Stimulated activated CD8-positive, alpha-beta memory T cell treated with anti-CD3 and anti-CD28 coated beads, Interleukin-15, amount 100 ng/mL, for 48 hours (primary cell): ENCODE results near the gene ANKRD2.
A peak's percentile ranks its signal among the peaks of the same experiment; 100 is the strongest.

Source experiments
- DNase-seq, 2 donors: peaks; one replicate each; pipeline ENCODE4 v3.0.0-alpha.2; 2020; ENCODE audit warnings: low read depth in 2 of 2

Gene ANKRD2

DNA sequence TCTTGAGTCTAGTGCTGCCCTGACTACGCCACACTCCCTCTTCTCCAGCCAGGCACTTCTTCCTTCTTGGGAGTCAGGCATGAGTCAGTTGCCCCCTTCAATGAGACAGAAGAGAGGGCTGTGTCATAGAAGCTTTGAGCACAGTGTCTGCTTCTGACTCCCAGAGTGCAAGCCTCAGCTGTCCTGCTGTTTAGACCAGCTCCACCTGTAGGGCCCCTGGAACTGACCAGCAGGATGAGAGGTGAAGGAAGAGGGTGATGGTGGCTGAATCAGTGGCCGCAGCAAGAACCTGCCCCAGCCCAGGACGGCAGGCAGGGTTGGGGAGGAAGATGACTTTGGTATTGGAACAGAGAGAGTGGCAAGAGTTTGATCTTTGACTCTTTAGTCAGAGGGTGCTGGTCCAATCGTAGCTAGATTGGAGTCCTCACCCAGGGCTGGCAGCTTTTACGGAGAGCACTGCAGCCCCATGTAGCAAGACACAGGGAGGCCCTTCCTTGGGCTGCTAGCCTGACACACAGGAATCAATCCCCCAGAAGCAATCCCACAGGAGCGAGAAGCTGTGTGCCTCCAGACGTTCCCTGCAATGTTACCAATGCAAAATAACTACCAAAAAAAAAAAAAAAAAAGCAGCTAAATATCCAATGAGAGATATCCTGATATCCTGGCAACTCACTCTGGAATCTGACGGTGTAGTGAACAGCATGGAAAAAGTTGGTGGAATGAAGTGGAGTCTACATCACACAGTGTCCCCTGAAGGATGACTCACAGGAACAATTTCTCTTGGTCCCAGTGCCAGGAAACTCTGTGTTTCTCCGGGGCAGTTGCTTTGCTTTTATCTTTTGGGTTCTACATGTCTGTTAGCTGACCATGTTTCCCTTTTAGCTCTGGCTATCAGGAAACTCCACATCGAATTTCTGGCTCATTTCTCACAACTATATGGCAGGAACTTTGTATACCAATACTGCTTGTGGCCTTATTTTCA lies 23.8 kb downstream of the ANKRD2 start:
- no peak for DNase-seq

DNA sequence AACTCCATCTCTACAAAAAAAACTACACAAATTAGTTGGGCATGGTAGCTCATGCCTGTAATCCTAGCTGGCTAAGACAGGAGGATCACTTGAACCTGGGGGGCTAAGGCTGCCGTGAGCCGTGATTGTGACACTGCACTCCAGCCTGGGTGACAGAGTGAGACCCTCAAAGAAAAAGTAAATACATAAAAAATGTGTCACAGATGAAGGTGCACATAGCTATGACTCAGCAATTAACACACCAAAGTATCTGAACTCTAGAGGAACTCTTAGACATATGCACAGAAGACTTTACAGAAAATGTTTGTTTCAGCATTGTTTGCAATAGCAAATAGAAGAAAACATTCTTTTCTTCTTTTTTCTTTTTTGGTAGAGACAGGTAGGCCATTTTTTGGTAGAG lies 25.2 kb downstream of the ANKRD2 start:
- DNase-seq, result no peak

- DNase-seq, result no peak
These were observed 26.1 kb downstream of the ANKRD2 start for GRCh38 chr10:97598407-97599271.

DNA sequence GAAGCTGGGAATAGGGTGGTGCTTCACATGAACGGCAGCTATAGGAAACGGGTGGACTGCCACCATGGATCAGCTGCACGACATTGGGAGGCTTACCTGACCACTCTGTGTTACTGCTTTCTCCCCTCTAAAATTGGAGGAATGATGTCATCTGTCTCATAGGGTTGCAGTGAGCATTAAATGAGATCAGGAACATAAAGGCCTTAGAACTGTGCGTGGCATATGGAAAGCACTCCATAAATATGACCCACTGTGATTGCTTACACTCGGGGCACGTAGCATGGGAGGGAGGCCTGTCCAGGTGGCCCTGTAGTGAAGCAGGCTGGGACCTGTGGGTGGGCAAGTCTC lies 26.7 kb downstream of the ANKRD2 start:
- DNase-seq, result no peak

- no peak for DNase-seq
These were observed 28.0 kb downstream of the ANKRD2 start for GRCh38 chr10:97600616-97601015.

DNA sequence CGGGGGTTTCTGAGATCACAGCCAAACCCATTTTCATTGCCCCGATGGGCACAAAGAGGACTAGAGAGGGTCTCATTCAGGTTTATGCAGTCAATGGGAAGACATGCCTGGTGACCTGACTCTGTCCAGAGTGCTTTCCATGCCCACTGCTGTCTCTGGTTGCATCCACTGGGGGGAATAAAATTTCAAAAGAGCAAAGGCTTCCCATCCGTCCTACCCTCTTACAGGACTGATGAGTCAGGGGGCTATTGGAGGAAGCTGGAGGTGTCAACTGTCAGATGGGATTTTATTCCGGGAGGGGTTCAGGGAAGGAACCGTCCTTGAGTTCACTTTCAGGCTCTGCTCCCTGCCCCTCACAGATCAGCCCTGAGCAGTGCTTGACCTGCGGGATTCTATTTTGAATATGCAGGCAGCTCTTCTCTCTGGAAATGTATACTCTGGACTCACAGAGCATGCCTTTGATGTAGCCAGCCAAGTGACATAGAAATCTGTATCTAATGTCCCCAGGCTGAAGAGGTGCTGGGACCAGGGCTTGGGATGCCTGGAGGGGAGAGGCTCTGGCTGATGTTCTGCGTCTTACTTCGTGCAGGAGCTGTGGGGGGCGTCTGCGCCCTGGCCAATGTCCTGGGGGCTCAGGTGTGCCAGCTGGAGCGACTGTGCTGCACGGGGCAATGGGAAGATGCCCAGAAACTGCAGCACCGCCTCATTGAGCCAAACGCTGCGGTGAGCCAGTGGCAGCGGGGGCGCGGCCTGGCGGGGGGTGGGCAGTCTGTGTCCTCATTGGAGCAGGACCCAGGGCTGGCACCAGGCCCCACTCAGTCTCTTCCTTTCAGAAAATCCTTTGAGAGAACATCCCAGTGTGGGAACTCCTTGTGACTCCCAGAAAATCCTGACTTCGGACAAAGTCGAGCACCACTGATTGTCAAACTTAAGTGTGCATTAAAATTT lies 29.0 kb downstream of the ANKRD2 start:
- DNase-seq, result no peak

- DNase-seq, result no peak
These were observed 34.6 kb downstream of the ANKRD2 start for GRCh38 chr10:97607095-97607636.

- no peak for DNase-seq
These were observed 36.5 kb downstream of the ANKRD2 start for GRCh38 chr10:97608991-97609561.

DNA sequence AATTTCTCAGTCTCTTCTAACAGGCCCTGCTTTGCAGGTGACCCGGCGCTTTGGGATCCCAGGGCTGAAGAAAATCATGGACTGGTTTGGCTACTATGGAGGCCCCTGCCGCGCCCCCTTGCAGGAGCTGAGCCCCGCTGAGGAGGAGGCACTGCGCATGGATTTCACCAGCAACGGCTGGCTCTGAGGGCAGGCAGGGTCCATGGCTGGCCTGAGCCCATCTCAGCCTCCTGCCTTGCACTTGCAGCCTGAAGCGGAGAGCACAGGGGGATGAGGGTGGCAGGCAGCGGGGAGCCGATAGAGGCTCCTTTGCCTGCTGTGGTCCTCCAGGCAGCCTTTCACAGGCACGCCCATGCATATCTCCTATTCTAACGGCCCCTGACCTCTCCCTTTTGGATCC lies 38.9 kb downstream of the ANKRD2 start:
- no peak for DNase-seq

DNA sequence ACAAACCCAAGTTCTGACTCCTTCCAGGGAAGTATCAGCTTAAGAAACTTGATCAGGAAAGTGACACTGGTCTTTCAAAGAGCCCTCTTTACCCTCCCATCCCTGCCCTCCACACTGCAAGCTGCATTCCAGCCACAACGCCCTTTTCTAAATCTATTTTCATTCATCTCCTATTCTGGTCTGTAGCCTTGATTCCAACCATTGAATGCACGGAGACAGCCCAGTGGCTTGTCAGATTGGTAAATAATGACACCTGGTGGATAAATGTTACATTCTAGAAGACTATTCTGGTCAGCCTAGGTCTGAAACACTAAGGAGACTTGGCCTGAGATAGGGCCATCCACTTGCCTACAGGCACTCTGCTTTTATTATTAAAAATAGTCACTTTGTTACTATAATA lies 39.8 kb downstream of the ANKRD2 start:
- no peak for DNase-seq

DNA sequence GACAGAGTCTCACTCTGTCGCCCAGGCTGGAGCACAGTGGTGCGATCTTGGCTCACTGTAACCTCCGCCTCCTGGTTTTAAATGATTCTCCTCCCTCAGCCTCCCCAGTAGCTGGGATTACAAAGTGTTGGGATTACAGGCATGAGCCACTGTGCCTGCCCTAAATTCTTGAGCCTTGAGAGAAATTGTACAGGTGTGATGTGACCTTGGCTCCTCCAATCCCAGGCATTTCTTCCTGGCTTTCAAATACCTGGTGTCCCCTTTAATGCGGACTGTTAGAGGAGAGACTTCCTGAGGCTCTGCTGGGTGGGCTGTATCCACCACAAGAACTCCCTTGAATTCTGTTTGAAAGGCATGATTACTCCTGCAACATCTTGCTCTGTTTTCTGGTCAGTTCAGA lies 45.7 kb downstream of the ANKRD2 start:
- no peak for DNase-seq

DNA sequence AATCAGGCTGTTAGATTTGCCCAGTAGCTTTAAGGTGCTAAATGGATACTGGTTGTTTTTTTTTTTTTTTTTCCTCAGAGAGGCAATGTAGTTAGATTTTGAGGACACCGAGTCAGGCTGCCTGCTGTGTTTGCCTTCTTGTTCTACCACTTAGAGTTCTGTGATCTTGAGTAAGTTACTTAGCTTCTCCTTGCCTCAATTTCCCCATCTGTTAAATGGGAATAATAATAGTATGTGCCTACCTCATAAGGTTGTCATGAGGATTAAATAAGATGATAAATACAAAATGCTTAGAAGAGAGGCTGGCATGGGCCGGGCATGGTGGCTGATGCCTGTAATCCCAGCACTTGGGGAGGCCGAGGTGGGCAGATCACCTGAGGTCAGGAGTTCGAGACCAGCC lies 46.2 kb downstream of the ANKRD2 start:
- no peak for DNase-seq

GRCh38 chr10:97623277-97623676 lies 50.7 kb downstream of the ANKRD2 start:
- no peak for DNase-seq

DNA sequence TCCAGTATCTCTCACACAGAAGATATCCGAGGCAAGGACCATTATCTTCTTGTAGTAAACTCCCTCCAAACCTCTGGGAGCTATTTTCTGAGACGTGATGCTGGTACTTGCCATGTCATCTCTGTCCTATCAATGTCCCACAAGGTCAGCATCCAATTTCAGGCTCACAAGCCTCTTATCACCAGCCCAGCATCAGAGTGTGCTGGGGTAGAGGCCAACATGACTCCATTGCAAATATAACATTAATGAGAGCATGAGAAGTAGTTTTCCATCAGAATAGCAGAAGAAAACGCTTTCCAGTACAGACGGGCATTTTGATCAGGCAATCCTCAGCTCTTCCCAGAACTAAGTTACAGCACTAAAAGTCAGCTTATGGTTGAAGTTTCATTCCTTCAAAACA lies 55.2 kb downstream of the ANKRD2 start:
- DNase-seq, result no peak

DNA sequence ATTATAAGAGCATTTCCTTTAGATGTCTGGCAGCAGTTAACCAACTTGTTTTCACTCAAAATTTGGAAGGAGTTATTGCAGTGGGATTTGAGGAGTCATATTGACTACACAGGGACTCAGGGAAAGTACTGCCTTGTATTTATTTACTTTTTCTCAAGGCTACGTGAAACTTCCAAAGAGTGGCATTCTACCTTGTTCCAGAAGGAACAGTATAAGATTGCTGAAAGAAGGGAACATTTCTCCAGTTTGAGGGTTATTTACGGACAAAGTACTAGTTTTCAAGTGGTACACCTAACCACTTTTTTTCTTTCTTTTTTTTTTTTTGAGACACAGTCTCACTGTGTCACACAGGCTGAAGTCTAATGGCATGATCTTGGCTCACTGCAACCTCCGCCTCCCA lies 55.6 kb downstream of the ANKRD2 start:
- DNase-seq, result no peak

GRCh38 chr10:97629289-97629688 lies 56.7 kb downstream of the ANKRD2 start:
- no peak for DNase-seq

- no peak for DNase-seq
These were observed 58.5 kb downstream of the ANKRD2 start for GRCh38 chr10:97631098-97631497.

DNA sequence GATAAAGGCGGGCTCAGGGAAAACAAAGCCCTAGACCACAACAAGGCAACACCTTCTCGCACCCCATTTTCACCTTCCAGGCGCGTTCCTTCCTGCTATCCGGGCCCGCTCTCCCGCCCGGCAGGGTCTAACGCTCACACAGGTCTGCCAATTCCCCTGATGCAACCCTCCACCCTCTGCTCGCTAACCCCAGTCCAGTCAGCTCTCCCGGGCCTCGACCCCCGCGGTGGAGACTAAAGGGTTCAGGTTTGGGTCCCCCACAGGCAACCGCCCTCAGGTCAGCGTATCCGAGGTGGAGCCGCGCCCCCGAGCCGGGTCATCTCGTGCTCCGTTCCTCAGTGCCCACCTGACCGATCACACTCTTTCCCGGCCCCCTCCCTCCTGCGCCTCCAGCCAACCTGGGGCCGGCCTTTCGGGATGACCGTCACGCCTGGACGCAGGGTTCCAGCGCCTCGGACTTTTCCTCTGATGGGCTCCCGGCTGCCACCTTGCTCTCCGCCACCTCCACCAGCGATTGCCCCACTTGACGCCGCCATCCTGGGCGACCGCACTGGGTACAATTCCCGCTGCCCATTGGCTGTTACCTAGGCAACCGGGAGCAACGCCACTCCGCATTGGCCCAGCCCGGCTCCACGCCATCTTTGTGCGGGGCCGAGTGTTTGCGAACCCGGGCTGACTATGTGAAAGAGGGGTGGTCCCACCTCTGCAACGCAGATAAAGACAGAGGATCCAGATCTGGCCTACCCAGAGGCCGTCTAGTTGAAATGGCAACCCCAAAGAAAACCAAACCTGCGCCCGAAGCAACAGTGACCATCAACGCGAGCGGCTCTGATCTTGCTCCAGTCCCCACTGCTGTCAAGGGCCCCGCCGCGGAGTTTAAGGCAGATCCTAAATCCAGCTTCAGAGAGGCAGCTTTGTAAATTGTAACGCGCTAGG lies 60.6 kb downstream of the ANKRD2 start, which contains the start of gene MORN4:
TSS of gene MORN4 (minus strand) at position 552 of the 936 bp plus-strand sequence. CDS start 13,847 bp downstream, outside the sequence.
- peak; percentile 83 for DNase-seq
